GF-D8 (cell line): ENCODE data around the gene SUN2.

Source experiments
- DNase-seq: peaks from one replicate; lab custom pipeline; 2025; lab: John Stamatoyannopoulos, UW

Gene SUN2

GRCh38 chr22:38696606-38697424, 59.0 kb downstream of the SUN2 start:
- DNase-seq: no peak

GRCh38 chr22:38694940-38695339, 60.9 kb downstream of the SUN2 start:
- no peak for DNase-seq

- DNase-seq: no peak
Measured at GRCh38 chr22:38694049-38694448, 61.7 kb downstream of the SUN2 start.

- DNase-seq: no peak
Measured at GRCh38 chr22:38689651-38690050, 66.1 kb downstream of the SUN2 start.

- DNase-seq: no peak
Measured at GRCh38 chr22:38685761-38686160, 70.0 kb downstream of the SUN2 start.

- no peak for DNase-seq
Measured at GRCh38 chr22:38684895-38685294, 70.9 kb downstream of the SUN2 start.
